CD4-positive, alpha-beta T cell treated with Interleukin-12 subunit alpha and Interleukin-12 subunit beta, for 1 hour (primary cell): ENCODE measurements around the gene DENND2D.

ENCODE experiments used
- DNase-seq: peaks from one replicate; pipeline ENCODE4 v3.0.0-alpha.2; 2020

The DENND2D gene

DNA sequence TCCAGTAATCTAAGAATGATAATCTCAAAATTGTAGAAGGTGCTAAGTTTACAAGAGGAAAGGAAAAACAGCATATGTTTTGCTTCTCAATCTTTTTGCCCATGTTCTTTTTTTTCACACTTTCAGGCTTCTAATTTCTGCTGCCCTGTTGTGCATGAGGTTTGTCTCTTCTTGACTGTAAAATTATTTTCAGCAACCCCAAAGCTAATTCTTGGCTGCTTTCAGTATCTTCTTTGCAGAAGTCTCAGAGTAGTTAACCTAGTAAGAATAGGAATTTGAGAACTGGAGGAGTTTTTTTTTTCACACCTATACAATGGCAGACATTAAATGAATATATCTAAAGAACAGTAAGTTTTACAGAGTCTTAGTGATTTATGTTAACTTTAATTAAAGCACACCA lies 26.4 kb downstream of the DENND2D start:
- no peak for DNase-seq

DNA sequence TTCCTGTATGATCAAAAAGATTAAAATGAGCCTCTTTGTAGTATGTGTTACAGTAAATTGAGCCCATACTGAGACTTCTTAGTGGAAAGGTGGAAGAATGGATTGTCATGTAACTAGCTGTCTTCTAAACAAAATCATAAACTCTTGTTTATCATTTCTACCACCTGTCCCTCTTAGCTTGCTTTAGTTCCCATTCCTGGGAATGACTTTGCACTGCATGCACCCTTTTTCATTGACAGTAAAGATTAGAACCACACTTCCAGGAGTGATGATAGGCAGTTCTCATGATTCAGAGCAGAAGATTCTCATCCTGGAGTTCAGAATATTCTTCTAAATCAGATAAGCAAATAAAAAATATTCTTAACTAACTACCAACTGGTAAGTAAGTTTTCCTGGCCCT lies 28.0 kb downstream of the DENND2D start:
- DNase-seq = no peak

DNA sequence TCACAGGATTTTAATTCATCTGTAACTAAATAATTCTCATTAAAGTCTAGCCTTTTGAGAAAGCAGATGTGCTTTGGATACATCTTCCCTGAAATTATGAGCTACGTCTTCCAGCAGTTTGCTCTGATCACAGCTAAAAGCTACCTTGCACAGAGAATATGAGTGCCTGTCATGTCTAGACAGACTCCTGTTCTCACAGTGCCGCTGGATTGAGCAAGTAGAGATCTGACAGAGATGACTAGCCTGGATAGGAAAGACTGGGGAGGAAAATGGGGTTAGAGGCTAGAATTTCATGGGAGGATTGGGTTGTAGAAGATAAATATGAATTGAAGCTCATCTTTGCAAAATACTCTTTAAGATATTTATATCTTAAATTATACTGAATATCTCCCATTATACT lies 36.3 kb downstream of the DENND2D start:
- no peak for DNase-seq

DNA sequence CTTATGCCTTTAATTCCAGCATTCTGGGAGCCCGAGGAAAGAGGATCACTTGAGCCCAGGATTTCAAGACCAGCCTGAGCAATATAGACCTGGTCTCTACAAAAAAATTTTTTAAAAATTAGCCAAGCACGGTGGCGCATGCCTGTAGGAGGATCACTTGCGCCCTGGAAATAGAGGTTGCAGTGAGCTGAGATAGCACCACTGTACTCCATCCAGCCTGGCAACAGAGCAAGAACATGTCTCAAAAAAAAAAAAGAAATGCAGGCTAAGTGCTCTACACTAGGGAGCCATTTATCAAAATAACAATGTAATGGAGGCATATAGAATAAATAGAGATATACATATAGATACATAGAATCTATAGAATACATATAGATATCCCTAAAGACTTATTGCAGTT lies 37.1 kb downstream of the DENND2D start:
- DNase-seq = no peak

DNA sequence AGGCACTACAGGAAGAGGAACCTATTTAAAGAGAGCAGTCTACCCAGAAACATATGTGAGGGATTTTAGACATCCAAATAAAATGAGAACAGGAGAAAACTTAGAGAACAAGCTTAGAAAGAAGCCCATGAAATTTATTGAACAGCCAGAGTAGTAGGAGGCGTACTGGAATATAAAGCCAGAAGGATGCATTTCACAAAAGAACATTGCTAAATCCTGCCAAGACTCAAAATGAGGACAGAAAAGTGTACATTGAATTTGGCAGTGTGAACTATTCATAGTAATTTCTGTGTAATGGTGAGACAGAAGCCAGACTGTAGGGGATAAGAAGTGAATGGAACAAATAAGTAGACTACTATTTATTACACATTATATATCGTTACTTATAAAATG lies 38.0 kb downstream of the DENND2D start:
- DNase-seq = no peak

DNA sequence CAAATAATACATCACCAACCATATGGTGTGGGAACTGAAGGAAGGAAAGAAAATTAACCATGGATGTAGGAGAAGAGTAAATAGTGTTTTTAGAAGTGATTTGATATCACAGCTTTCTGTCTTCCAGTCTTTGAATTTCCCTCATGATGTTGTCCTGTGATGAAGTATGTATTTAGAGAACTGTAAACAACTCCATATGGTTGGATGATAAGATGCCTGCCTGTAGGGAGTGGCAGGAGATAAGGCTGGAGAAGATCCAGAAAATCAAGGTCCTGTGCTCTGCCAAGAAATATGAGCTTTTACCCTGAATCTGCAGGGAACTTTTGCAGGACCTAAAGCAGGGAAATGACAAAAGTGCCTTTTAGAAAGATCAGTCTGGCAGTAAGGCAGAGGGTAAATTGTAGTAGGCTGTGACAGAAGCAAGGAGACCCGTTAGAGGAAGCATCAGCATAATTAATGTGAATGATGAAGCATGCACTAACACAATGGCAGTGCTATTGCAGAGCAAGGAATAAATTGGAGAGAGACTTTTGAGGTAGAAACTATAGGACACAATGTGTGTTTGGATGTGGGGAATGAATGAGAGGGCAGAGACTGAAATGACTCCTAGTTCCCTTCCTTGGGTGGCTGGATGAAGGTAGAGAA lies 38.5 kb downstream of the DENND2D start:
- DNase-seq = no peak

DNA sequence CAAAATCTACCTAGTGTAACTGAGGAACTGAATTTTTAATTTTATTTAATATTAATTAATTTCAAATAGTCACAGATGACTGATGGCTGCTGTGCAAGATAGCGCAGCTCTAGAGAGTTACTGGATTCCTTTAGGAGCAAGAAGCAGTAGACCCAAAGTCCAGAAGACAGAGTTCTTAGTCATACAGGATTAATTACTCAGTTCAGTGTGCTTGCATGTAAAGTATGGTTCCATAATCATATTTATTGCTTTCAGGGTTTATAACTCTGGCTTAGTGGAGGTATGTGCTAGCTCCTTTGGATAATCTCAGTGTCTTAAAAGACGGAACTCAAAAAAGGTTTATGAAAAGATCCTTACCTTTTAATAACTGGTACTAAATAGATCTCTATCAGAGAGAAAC lies 43.0 kb downstream of the DENND2D start:
- no peak for DNase-seq

DNA sequence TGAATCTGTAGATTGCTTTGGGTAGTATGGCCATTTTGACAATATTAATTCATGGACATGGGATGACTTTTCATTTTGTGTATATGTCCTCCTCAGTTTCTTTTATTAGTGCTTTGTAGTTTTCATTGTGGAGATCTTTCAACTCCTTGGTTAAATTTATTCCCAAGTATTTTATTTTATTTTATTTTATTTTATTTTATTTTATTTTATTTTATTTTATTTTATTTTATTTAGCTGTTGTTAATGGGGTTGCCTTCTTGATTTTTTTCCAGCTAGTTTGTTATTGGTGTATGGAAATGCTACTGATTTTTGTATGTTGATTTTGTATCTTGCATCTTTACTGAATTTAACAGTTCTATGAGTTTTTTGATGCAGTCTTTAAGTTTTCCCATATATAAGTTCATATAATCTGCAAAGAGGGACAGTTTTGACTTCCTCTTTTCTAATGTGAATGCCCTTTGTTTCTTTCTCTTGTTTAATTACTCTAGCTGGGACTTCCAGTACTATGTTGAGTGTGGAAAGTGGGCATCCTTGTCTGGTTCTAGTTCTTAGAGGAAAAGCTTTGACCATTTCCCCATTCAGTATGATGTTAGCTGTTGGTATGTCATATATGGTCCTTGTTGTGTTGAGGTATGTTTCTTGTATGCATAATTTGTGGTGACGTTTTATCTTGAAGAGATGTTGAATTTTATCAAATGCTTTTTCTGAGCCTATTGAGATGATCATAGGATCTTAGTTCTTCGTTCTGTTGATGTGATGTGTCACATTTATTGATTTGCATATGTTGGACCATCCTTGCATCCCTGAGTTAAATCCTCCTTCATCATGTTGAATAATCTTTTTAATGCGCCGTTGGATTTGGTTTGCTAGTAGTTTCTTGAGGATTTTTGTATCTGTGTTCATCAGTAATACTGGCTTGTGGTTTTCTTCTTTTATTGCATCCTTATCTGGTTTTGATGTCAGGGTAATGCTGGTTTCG lies 46.1 kb downstream of the DENND2D start:
- DNase-seq = no peak

DNA sequence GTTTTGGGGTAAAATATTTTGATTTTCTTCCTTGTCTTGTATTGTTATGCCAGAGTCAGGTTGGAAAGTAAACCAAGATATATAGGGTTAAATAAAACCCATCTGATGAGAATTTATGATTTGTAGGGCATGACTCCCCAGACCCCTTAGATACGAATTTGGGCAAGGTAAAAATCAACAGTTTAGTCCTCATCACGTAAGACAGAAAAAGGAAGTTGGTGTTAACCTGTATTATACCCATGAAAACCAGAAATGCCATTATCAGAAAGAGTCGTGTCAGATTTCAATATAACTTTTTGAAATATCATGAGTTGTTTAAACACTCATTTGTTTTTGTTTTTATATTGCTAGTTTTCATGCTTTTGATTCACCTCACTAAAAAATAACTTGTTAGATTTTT lies 48.6 kb downstream of the DENND2D start:
- DNase-seq = no peak

DNA sequence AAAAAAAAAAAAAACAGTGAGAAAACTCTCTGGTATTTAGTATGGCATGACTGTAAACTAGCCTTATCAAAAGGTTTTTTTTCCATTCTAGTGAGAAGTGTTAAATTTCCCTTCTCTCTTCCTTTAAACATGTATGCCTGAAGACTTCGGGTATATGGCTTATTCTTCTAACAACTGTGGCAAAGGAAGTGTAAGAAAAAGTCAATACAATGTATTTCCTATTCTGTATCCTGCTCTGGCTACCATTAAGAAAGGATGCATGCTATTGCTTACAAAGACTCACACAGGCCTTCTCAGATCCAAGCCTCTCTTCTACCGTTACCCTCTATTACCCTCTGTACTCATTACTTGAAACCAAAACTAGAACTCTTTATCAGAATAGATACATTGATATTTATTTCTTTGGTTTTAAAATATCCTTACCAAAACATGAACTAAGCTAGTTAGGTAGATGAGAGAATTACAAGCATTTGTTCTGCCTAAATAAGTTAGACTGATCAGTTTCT lies 52.0 kb downstream of the DENND2D start:
- no peak for DNase-seq

DNA sequence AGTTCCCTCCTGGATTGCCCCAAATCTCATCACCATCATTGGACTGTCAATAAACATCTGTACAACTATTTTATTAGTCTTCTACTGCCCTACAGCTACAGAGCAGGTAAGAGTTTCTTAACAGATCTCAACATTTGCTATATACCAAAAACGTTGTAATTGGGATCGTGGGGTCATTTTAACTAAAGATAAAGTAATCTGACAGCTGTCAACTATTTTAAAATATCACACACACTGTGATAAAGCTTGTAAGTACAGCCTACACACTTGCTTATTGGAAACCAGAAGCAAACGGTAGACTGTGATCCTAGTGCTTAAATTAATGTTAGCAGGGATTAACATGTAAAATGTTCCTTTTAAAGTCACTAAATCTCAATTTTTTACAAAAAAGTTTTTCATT lies 52.5 kb downstream of the DENND2D start:
- DNase-seq = no peak

DNA sequence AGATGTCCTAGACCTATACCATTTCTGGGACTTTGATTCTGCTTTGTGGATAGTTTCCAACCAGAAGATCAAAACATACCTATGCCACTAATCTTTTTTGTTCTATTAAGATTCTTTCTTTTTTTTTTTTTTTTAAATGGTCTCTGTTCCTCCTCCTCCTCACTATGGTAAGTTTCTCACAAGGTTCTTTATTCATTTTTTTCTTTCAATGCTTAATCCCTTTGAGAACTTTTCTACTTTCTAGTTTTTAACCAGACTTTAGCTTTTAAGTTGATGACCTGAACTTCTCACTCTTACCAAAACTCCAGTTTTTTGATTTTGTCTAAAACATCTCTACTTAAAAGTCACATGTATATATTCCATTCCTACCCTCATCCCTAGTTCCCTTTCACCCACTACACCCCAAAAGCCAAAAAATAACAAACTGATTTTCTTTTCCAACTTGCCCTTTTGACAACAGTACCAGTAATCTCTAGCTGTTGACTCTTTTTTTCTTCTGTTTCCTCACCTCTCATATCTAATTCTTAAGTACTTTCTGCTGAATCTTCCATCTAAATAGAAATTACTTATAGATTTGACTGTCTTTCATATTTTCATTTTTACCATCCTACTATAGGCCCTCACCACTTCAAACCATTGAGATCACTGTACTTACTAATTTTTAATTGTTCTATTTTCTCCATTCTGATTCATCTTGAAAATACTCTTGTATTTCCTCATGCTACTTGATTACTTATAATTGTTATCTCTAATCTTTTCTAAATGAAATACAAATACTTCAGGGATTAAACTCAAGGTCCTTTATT lies 54.3 kb downstream of the DENND2D start:
- no peak for DNase-seq

DNA sequence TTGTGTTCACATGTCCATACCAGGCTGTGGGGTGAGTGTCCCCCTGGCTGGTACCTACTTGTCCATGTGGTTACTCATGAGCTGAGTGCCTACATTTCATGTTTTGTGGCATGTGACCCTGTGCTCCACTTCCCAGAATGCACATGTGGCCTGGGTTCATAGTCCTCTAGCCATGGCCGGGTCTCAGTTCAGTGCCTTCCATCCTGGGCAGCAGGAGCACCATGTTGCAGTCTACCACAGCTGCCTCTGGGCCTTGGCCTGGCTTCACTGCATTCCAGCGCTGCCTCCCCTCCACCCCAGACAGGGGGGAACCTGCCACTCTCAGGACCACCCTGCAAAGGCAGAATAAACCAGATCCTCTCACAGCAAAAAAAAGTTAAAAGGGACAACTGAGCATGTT lies 54.9 kb downstream of the DENND2D start:
- no peak for DNase-seq

DNA sequence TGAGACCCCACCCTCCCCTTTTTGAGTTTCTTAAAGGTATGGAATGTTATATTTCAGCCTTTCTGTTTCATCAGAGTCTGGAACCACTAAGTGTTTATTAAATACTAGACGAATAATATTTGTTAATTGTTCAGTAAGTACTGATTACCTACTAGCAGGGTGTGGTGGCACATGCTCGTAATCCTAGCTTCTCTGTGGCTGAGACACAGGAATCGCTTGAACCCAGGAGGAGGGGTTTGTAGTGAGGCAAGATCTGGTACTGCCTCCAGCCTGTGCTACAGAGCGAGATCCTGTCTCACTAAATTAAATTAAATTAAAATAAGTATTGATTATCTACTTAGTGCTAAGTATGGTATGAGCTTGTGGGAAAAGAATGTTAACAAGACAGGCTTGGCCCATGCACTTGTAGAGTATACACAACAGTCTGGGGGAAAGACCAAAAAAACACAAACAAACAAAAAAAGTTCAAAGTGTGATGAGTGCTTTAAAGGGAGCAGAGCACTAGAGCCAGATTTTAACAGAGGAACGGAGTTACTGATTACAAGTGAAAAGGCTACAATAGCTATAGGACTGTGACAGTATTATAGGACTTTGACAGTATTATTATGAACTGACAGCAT lies 58.0 kb downstream of the DENND2D start:
- DNase-seq = no peak

DNA sequence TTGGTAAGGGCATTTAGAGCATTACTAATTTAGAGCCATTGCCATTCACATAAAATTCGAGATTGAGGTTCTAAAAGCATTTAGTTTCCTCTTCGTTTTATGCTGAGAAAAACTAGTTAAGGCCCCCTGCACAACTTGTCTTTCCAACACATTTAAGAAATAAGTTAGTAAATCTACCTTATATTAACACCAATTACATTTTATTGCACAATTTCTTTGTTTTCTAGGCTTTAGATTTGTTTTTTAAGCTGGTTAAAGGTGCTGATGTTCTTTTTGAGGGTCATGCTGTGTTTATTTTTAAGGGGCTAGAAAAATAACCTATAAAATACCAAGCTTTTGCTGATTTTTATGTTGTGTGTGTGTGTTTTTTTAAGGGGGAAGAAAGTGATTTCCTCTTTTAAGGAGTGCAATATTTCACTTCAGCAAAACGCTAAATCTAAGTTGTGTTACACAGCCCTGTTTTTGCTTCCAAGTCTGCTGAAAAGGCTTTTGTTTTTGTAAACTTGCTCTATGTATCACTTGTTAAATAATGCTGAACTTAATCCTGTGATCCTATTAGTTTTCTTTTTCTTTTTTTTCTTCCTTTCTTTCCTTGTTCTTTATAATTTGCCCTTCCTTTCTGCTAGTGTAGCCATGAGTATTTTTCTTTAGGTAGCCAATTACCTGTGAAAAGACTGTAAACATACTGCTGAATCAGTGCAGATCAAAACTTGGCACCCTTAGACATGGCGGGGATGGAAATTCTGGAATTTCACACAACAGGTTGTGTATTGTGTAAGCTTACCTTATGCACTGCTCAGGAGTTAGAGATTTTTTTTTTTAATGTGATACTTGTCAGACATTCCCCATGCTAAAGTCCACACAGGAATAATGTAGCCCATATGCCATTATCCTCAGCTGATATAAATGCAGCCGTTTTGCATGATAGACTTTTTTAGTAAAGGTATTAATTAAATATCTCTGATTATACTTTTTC lies 58.9 kb downstream of the DENND2D start:
- no peak for DNase-seq

DNA sequence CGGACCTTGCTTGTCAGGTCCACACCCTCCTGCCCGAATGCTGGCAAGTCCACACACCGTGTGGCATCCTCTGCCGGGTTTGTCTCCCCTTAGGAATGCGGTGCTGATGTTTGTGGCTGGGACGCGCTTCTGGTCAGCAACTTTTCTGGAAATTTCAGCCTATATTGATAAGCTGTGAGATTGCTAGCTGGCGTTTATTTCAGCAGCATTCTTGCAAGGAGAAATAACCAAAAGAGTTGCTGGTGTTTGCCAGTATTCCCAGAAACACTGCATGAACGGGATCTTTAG lies 59.8 kb downstream of the DENND2D start:
- no peak for DNase-seq

DNA sequence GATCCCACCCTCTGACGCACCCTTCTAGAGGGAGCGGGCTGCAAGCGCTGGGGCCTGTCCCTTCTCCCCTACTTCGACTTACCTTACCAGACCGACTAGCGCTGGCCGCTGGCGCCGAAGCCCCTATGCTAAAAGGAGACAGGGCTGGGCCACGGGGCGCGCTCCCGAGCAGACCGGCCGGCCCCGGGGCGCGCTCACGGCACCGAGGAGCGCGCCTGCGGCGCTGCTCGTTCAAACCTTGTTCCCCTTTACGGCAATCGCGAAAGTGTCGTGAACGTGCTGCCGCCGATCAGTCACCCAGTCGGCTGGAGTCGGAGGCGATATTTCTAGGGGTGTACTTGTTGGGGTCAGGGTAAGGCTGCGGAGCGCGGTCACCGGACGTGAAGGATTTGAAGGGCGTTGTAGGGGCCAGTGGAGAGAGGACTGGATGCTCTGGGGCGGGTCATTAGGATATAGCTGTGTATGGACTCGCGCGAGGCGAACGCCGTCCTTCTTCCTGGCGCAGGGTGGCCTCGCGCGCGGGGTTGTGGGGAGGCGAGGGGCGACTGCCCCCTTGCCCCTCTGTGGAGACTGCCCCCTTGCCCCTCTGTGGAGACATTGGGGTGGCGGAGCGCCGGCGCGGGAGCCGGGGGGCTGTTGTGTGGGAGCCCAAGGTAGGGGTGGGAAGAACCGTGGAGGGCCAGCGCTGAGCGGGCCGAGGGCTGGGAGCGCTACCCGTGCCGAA lies 60.3 kb downstream of the DENND2D start, which contains the start of the genes CEPT1 and DRAM2:
Gene CEPT1, plus strand, starts transcription at position 268 of the 724 bp plus-strand sequence. CDS start 7,492 bp downstream, outside the sequence.
Gene DRAM2, minus strand, starts transcription at position 138 of the 724 bp plus-strand sequence. CDS start 8,539 bp downstream, outside the sequence.
- DNase-seq = peak; percentile 94

DNA sequence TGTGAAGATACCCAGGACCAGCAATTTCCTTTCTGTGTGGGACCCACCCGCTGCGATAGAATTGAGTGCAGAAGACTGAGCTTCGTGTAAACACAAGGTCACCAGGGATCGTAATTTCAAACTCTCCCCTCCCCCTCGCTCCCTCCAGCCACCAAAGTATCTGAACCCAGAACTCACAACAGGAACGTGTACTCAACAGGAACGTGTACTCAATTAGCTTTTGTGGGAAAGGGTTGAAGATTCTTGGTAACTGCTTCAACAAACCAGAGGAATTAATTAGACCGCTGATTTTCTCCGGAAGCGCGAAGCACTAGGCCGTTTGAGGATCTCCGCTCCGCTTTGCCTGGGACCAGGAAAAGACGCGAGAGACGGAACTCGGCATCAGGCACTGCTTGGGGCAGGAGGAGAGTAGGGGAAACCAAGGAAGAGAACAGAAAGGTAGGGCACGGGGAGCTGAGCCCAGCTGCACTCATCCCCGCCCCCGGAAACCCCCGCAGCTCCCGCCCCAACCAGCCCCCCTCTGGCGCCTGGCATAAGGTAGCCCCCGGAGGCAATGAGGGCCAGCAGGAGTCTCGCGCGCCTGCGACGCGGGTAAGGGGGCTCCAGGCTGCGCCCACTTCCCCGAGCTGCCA lies 61.0 kb downstream of the DENND2D start:
- peak; percentile 37 for DNase-seq
